GM12878 (cell line): ENCODE measurements around the gene WDR45B. TPM values are rescaled to one million over a fixed set of nuclear protein-coding genes. Genes with fewer than 3 reads are reported as not detected.

ENCODE experiments used
- BCLAF1 ChIP-seq: fragments of 450-650 bp; IDR thresholded peaks from 2 replicates; pipeline ENCODE4 v1.6.1; 2017; ENCODE audit warnings: antibody characterized with exemption, mild to moderate bottlenecking, moderate library complexity
- CBX3 ChIP-seq: fragments of 200-600 bp; sonication (generic); IDR thresholded peaks from 2 replicates; pipeline ENCODE4 v1.6.1; 2016; ENCODE audit warnings: low read depth, borderline replicate concordance
- EZH2 ChIP-seq: IDR thresholded peaks from 2 replicates; pipeline ENCODE4 v1.6.1; 2012; ENCODE audit warnings: low read depth, mild to moderate bottlenecking, control low read depth, inconsistent platforms, low read length, borderline replicate concordance; ENCODE audit not compliant: control insufficient read depth
- HDAC6 ChIP-seq: fragments of 200-600 bp; sonication (generic); IDR thresholded peaks from one replicate; pipeline ENCODE4 v1.8.0; 2017; ENCODE audit warnings: antibody characterized with exemption; ENCODE audit not compliant: unreplicated experiment
- MTA2 ChIP-seq: fragments of 450-650 bp; IDR thresholded peaks from 2 replicates; pipeline ENCODE4 v1.6.1; 2016; ENCODE audit warnings: low read depth, mild to moderate bottlenecking, moderate library complexity
- MYB ChIP-seq: fragments of 150-350 bp; IDR thresholded peaks from 2 replicates; pipeline ENCODE4 v1.6.1; 2014; ENCODE audit warnings: mild to moderate bottlenecking, low read depth, low read length, borderline replicate concordance
- PAX5 ChIP-seq: IDR thresholded peaks from 2 replicates; pipeline ENCODE4 v1.6.1; 2011; ENCODE audit warnings: low read depth, low read length, borderline replicate concordance
- SMARCA5 ChIP-seq: fragments of 450-650 bp; IDR thresholded peaks from 2 replicates; pipeline ENCODE4 v1.6.1; 2017; ENCODE audit warnings: mild to moderate bottlenecking
- TARDBP ChIP-seq: IDR thresholded peaks from 2 replicates; pipeline ENCODE4 v1.6.1; 2016; ENCODE audit warnings: borderline replicate concordance
- TBL1XR1 ChIP-seq: IDR thresholded peaks from 2 replicates; pipeline ENCODE4 v1.6.1; 2012; ENCODE audit warnings: low read depth, low read length, improper control_type of control experiment
- ZBED1 ChIP-seq: IDR thresholded peaks from 2 replicates; pipeline ENCODE4 v1.6.1; 2016; ENCODE audit warnings: borderline replicate concordance
- ZBTB11 ChIP-seq: fragments of 450-650 bp; formaldehyde crosslinking; IDR thresholded peaks from 2 replicates; pipeline ENCODE4 v1.5.0; 2022; ENCODE audit warnings: mild to moderate bottlenecking, missing genetic modification characterization
- polyA plus RNA-seq, 11 experiments: library from polyadenylated mRNA; depleted of rRNA in 4 of 11; unstranded in 6 of 11; stranded (reverse) in 5 of 11; fragments of >200 nt; fragmentation: Nextera tagmentation in 4 of 11; fragmentation: Illumina TruSeq in 1 of 11; extraction: Ambion mirVana in 4 of 11; extraction: Trizol in 1 of 11; gene quantifications; 1 replicate in 1 of 11; 2 replicates in 10 of 11; pipeline versions ENCODE4 v1.2.1 to v1.2.3, GENCODE V29; 2011 to 2016; ENCODE audit warnings: inconsistent platforms in 2 of 11, missing spikeins in 2 of 11, low read depth in 1 of 11
- total RNA-seq, 4 experiments: library from RNA; depleted of rRNA in 3 of 4; stranded (reverse); fragments of >200 nt in 3 of 4; fragmentation: Illumina TruSeq in 1 of 4; extraction: Trizol in 1 of 4; gene quantifications; 2 replicates each; pipeline versions ENCODE4 v1.2.1 to v1.2.3, GENCODE V29; 2013 to 2021

The WDR45B gene
- total and polyA plus RNA-seq, 10 of the 15 experiments (the other 5 are each of a cell fraction or from before 2014, with no cell fraction given) = 1.0 to 73.7 (median 26.6) TPM

- TF ChIP-seq ZBED1 (no peak), SMARCA5 (no peak), PAX5 (no peak), MYB (no peak), TBL1XR1 (no peak), MTA2 (no peak), HDAC6 (no peak), CBX3 (no peak), EZH2 (no peak), ZBTB11 (CRISPR knock-in tag) (no peak), TARDBP (no peak), BCLAF1 (no peak)
Observed at GRCh38 chr17:82670661-82671450, 22.6 kb upstream of the WDR45B start (continued).
